Measurements from ENCODE around the gene RHBDL1. TPM values are rescaled to one million over a fixed set of nuclear protein-coding genes. Genes with fewer than 3 reads are reported as not detected.

The RHBDL1 gene
- total and polyA plus RNA-seq, 9 of the 15 experiments (the other 6 are each of a cell fraction or from before 2014, with no cell fraction given): 0.03 to 5.6 (median 1.3) TPM; not detected in 1

DNA sequence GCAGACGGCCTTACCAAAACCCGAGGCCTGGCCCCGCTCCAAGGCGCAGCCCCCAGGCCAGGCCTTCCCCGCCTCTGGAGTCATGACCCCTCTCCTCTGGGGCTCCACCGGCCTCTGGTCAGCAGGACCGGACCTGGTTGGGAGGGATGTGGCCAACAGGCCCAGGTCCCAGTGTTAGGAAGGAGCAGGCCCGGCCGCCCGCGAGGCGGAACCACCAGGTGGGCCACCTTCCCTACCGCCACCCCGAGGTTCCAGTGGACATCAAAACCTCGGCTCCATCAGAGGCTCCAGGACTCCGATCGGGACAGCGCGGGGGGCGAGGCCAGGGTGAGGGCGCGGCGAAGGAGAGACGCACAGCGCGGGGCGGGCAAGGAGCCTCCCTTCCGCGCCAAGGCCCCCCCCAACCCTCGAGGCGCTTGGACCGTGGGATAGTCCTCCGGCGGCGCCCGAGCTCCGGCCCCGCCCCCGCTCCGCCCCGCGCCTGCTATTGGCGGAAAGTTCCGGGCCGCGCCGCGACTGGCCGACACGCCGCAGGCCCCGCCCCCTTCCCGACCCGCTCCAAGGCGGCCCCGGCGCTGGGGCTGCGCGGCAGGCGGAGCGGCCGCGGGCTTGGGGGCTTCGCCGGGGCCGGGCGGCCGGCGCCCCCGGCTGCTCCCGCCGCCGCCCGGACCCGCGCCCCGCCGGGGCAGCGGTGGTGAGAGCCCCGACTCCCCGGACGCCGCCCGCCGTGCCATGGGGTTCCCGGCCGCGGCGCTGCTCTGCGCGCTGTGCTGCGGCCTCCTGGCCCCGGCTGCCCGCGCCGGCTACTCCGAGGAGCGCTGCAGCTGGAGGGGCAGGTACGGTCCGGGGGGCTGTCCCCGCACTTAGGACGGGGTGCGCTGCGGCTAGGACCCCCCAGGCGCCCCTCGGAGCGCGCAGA, 39.3 kb downstream of the RHBDL1 start, which contains the start of gene METRN (continued):
- TF ChIP-seq, protein P1, sequence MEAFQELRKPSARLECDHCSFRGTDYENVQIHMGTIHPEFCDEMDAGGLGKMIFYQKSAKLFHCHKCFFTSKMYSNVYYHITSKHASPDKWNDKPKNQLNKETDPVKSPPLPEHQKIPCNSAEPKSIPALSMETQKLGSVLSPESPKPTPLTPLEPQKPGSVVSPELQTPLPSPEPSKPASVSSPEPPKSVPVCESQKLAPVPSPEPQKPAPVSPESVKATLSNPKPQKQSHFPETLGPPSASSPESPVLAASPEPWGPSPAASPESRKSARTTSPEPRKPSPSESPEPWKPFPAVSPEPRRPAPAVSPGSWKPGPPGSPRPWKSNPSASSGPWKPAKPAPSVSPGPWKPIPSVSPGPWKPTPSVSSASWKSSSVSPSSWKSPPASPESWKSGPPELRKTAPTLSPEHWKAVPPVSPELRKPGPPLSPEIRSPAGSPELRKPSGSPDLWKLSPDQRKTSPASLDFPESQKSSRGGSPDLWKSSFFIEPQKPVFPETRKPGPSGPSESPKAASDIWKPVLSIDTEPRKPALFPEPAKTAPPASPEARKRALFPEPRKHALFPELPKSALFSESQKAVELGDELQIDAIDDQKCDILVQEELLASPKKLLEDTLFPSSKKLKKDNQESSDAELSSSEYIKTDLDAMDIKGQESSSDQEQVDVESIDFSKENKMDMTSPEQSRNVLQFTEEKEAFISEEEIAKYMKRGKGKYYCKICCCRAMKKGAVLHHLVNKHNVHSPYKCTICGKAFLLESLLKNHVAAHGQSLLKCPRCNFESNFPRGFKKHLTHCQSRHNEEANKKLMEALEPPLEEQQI (IDR thresholded peaks at IDR 0.05): no peak
- TF ChIP-seq, protein P2, sequence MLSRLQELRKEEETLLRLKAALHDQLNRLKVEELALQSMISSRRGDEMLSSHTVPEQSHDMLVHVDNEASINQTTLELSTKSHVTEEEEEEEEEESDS (CRISPR knock-in tag; IDR thresholded peaks at IDR 0.05): no peak
- TF ChIP-seq XRCC5 (IDR thresholded peaks at IDR 0.05; ENCODE audit: low read depth, low read length): no peak
- no peak for TF ChIP-seq ZNF57 (CRISPR knock-in tag; IDR thresholded peaks at IDR 0.05)
- TF ChIP-seq, protein P3, sequence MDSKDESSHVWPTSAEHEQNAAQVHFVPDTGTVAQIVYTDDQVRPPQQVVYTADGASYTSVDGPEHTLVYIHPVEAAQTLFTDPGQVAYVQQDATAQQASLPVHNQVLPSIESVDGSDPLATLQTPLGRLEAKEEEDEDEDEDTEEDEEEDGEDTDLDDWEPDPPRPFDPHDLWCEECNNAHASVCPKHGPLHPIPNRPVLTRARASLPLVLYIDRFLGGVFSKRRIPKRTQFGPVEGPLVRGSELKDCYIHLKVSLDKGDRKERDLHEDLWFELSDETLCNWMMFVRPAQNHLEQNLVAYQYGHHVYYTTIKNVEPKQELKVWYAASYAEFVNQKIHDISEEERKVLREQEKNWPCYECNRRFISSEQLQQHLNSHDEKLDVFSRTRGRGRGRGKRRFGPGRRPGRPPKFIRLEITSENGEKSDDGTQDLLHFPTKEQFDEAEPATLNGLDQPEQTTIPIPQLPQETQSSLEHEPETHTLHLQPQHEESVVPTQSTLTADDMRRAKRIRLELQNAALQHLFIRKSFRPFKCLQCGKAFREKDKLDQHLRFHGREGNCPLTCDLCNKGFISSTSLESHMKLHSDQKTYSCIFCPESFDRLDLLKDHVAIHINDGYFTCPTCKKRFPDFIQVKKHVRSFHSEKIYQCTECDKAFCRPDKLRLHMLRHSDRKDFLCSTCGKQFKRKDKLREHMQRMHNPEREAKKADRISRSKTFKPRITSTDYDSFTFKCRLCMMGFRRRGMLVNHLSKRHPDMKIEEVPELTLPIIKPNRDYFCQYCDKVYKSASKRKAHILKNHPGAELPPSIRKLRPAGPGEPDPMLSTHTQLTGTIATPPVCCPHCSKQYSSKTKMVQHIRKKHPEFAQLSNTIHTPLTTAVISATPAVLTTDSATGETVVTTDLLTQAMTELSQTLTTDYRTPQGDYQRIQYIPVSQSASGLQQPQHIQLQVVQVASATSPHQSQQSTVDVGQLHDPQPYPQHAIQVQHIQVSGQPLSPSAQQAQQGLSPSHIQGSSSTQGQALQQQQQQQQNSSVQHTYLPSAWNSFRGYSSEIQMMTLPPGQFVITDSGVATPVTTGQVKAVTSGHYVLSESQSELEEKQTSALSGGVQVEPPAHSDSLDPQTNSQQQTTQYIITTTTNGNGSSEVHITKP (IDR thresholded peaks at IDR 0.05; ENCODE audit: partially characterized antibody): peak; percentile 67
- no peak for TF ChIP-seq KHSRP (IDR thresholded peaks at IDR 0.05)
- TF ChIP-seq C11orf30 (IDR thresholded peaks at IDR 0.05; ENCODE audit: low read depth): no peak
- TF ChIP-seq CHD7 (IDR thresholded peaks at IDR 0.05; ENCODE audit: low read depth, low read length): no peak

All from K562 (cell line).